ENCODE data around the gene GPX4.

Gene GPX4

DNA sequence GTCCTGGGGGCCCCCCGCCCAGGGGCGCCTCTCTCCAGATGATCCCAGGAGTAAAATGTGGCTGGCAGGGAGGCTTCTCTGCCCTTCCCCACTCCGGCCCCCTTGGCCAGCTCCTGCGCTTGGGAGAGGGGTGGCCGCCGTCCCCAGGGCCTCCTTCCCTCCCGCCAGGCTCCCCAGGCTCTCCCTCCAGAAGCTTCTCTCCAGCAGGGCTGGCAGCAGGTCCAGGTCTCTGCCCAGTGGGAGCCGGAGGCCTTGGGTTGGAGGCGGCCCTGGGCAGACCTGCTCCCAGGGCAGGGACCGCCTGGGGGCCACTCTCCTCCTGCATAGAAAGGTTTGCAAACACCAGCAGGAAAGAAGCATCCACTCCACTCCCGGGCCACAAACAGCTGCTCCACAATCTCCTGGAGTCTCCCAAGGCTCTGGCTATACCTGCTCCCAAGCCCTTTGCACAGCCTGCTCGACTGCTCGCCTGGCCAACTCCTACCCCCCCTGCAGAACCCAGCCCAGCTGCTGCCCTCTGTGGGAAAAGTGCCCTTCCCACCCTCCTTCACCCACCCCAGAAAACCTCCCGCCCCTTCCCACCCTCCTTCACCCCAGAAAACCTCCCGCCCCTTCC lies 44.2 kb downstream of the GPX4 start:
- Histone ChIP-seq H3K4me1 (no peaks in the 10 kb centered on the region), H3K9me3 (no peaks in the 10 kb centered on the region), H3K27me3 (no peaks in the 10 kb centered on the region), H3K4me3 (ENCODE audit: low read depth, low read length) (no peak overlapping the region), H3K36me3 (peaks cover 11% of the 10 kb centered on the region)
- DNase-seq, result no peak
- TF ChIP-seq, protein P1, sequence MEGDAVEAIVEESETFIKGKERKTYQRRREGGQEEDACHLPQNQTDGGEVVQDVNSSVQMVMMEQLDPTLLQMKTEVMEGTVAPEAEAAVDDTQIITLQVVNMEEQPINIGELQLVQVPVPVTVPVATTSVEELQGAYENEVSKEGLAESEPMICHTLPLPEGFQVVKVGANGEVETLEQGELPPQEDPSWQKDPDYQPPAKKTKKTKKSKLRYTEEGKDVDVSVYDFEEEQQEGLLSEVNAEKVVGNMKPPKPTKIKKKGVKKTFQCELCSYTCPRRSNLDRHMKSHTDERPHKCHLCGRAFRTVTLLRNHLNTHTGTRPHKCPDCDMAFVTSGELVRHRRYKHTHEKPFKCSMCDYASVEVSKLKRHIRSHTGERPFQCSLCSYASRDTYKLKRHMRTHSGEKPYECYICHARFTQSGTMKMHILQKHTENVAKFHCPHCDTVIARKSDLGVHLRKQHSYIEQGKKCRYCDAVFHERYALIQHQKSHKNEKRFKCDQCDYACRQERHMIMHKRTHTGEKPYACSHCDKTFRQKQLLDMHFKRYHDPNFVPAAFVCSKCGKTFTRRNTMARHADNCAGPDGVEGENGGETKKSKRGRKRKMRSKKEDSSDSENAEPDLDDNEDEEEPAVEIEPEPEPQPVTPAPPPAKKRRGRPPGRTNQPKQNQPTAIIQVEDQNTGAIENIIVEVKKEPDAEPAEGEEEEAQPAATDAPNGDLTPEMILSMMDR (IDR thresholded peaks at IDR 0.05; ENCODE audit: low read depth, low read length), result no peak

DNA sequence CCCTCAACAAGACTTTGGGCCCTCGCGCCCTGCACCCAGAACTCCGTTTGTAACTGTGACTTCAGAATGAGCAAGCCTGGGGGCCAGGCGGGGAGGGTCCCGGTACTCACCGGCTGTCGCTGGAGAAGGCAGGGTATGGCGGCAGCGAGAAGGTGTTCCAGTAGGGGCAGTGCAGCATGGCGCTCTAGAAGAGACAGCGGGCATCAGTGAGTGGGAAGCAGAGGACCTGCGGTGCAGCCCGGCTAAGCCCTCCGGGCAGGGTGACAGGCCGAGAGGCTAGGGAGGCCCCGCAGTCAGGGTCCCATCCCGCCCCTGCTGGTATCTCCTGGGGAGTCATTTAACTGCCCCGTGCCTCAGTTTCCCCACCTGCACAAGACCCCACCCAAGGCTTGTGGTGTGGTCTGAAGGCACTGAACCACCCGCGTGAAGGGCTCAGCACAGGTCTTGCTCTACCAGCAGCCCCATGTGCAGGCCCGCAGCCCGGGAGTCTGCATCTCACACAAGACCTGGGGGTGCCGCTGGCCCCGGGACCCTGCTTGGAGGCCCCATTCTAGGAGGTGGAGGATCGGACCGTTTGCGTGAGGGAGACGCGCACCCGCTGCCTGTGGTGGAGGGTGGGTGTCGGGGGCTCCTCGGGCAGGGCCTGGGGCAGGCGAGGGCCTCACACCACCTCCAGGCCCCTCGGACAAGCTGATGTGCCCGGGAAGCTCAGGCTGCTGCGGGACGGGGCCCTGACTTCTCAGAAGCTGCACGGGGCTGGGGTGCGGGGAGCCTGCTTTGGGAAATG lies 45.7 kb downstream of the GPX4 start:
- Histone ChIP-seq H3K4me1 (no peaks in the 10 kb centered on the region), H3K4me3 (ENCODE audit: low read depth, low read length) (no peak overlapping the region), H3K9me3 (no peaks in the 10 kb centered on the region), H3K27me3 (no peaks in the 10 kb centered on the region), H3K36me3 (peaks cover 7% of the 10 kb centered on the region)
- no peak for DNase-seq
- TF ChIP-seq, protein P1 (IDR thresholded peaks at IDR 0.05; ENCODE audit: low read depth, low read length), result no peak

DNA sequence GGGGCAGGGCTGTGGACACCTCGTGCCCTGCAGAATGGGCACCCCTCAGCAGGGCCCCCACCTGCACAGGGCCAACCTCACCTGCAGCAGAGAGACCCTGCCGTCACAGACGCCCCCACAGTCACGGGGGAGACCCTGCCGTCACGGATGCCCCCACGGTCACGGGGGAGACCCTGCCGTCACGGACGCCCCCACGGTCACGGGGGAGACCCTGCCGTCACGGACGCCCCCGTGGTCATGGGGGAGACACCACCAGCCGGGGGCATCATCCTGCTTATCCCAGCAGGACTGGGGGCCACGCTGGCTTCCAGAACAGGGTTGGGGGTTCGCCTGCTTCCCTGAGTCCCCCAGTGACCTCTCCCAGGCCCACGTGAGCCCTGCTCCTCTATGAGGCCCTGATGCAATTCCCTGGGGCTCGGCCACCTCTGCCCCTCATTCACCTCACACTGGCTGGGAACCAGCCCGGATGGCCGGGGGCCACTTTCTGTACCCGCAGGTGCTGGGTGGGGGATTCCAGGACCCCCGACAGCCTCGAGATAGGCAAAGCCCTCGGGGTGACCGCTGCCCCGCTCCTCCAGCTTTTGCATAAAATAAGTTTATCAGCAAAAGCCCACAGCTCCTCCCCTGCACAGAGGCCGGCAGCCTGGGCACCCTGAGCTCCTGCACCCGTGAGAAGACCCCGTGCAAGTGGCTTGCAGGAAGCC lies 46.7 kb downstream of the GPX4 start:
- DNase-seq, result no peak
- Histone ChIP-seq H3K9me3 (no peaks in the 10 kb centered on the region), H3K36me3 (peaks cover 7% of the 10 kb centered on the region), H3K4me1 (no peaks in the 10 kb centered on the region; the same call in 1 of the 2 replicates), H3K27me3 (no peaks in the 10 kb centered on the region), H3K4me3 (ENCODE audit: low read depth, low read length) (no peak overlapping the region)
- TF ChIP-seq, protein P1 (IDR thresholded peaks at IDR 0.05; ENCODE audit: low read depth, low read length), result no peak

DNA sequence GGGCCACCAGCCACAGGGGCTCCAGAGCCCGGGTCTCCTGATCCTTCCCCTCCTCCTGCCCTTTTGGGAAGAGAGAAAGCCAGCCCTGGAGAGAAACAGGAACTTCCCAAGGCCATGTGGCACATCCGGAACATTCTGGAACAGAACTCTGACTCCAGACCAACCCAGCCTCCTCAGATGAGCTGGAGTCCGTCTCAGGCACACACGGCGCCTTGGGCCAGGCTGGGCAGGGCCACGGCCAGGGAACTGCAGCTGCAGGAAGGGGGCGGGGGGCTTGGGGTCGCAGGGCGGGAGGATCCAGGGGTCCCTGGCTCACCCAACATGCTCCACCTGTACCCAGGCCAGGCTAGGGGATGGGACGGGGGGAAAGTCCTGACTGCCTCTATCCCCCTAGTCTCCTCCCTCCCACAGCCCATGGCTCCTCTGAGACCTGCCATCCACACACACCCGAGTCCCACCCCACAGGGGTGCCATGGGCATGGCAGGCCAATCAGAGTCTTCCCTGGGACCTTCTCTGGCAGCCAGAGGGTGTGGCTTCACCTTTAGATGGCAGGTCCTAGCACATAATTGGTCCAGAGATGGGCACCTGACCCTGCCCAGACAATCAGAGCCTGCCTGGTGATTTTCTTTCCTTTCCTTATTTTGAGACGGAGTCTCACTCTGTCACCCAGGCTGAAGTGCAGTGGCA lies 47.4 kb downstream of the GPX4 start:
- Histone ChIP-seq H3K4me1 (peaks cover 6% of the 10 kb centered on the region), H3K9me3 (no peaks in the 10 kb centered on the region), H3K4me3 (ENCODE audit: low read depth, low read length) (no peak overlapping the region), H3K27me3 (no peaks in the 10 kb centered on the region), H3K36me3 (peaks cover 7% of the 10 kb centered on the region)
- TF ChIP-seq, protein P1 (IDR thresholded peaks at IDR 0.05; ENCODE audit: low read depth, low read length), result no peak
- no peak for DNase-seq

DNA sequence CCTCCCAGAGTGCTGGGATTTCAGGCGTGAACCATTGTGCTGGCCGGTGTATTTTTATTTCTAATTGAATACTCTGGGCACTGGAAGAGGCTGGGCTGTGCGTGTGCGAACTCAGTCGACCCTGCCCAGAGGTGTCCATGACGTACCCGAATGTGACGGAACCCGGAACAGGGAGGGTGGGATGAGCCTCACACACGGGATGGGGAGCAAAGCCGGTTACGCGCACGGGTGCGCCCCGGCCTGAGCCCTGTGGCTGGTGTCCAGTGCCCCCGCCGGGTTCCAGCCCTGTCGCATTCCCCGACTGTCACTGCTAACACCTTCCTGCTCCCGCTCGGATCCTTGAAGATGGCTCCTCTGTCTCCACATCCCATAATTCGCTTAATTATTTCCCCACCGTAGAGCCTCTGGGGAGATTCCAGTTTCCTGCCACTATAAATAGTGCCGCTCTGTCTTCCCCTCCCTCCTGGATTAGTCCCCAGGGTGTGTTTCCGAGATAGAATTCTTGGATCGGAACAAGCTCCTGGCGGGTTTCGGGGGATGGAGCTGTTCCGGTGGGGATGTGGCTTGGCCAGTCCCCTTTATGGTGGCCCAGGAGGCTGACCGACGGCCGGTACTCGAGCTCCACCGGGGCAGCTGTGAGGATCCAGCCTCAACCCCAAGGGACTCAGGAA lies 48.3 kb downstream of the GPX4 start:
- Histone ChIP-seq H3K4me1 (peaks cover 6% of the 10 kb centered on the region), H3K4me3 (ENCODE audit: low read depth, low read length) (no peak overlapping the region), H3K36me3 (peaks cover 7% of the 10 kb centered on the region), H3K9me3 (no peaks in the 10 kb centered on the region), H3K27me3 (no peaks in the 10 kb centered on the region)
- TF ChIP-seq, protein P1 (IDR thresholded peaks at IDR 0.05; ENCODE audit: low read depth, low read length), result no peak
- DNase-seq, result no peak
